PC-3 (cell line): Measurements from ENCODE around the gene DRD2. TPM values are rescaled to one million over a fixed set of nuclear protein-coding genes. Genes with fewer than 3 reads are reported as not detected.

ENCODE experiments used
- ATAC-seq: fragments of 200-7000 bp; cut with Tn5 transposase; 2 replicates; pipeline ENCODE4 v1.9.1; 2020; ENCODE audit warnings: mild to moderate bottlenecking, moderate library complexity
- BruUV-seq: library from RNA; stranded (reverse); fragments of 400-500 nt; replicated peaks from 2 replicates; lab custom pipeline; 2021; lab: Mats Ljungman, UMichigan
- CTCF ChIA-PET: fragments of 300-600 bp; sonication (Branson Sonifier 250); formaldehyde crosslinking; loops from one replicate; lab custom pipeline; 2022; ENCODE audit warnings: antibody characterized with exemption; lab: Charles Lee
- POLR2A ChIA-PET: fragments of 300-600 bp; sonication (Branson Sonifier 250); formaldehyde crosslinking; loops from one replicate; lab custom pipeline; 2022; ENCODE audit warnings: antibody characterized with exemption; ENCODE audit not compliant: unreplicated experiment; lab: Charles Lee
- DNase-seq: peaks from one replicate; pipeline ENCODE4 v3.0.0-alpha.2; 2015
- H2AFZ ChIP-seq: fragments of 300-600 bp; sonication (generic); 2 replicates; pipeline ENCODE4 v1.6.0; 2016; ENCODE audit warnings: antibody characterized with exemption, low read length
- H3F3A ChIP-seq: fragments of 300-600 bp; sonication (generic); one replicate; pipeline ENCODE4 v1.6.0; 2017; ENCODE audit warnings: antibody characterized with exemption, low read length, control low read depth, mild to moderate bottlenecking; ENCODE audit not compliant: unreplicated experiment
- H3K27ac ChIP-seq: fragments of 300-600 bp; sonication (generic); 2 replicates; pipeline ENCODE4 v1.5.1; 2016; ENCODE audit warnings: mild to moderate bottlenecking, low read length
- H3K27me3 ChIP-seq: fragments of 300-600 bp; sonication (generic); 2 replicates; pipeline ENCODE4 v1.6.1; 2016; ENCODE audit warnings: low read length, mixed read lengths
- H3K36me3 ChIP-seq: fragments of 300-600 bp; sonication (generic); 2 replicates; pipeline ENCODE4 v1.6.1; 2016; ENCODE audit warnings: low read depth, mixed run types, low read length, mixed read lengths
- H3K4me1 ChIP-seq: fragments of 300-600 bp; sonication (generic); 2 replicates; pipeline ENCODE4 v1.5.1; 2016; ENCODE audit warnings: low read length; ENCODE audit not compliant: insufficient read depth
- H3K4me2 ChIP-seq: fragments of 300-600 bp; sonication (generic); 2 replicates; pipeline ENCODE4 v1.6.0; 2016; ENCODE audit warnings: low read length
- H3K4me3 ChIP-seq: fragments of 300-600 bp; sonication (generic); 2 replicates; pipeline ENCODE4 v1.5.1; 2016; ENCODE audit warnings: mild to moderate bottlenecking, low read length, mixed read lengths
- H3K79me2 ChIP-seq: fragments of 300-600 bp; sonication (generic); 2 replicates; pipeline ENCODE4 v1.6.1; 2017; ENCODE audit warnings: low read length, mixed read lengths
- H3K9ac ChIP-seq: fragments of 300-600 bp; sonication (generic); 2 replicates; pipeline ENCODE4 v1.6.0; 2016; ENCODE audit warnings: mild to moderate bottlenecking, low read length
- H3K9me2 ChIP-seq: fragments of 300-600 bp; sonication (generic); replicated peaks from 2 replicates; pipeline ENCODE4 v1.6.1; 2016; ENCODE audit warnings: mixed run types, low read length, mixed read lengths
- H3K9me3 ChIP-seq: fragments of 300-600 bp; sonication (generic); 2 replicates; pipeline ENCODE4 v1.6.1; 2016; ENCODE audit warnings: low read length, mixed read lengths
- H4K20me1 ChIP-seq: fragments of 300-600 bp; sonication (generic); 2 replicates; pipeline ENCODE4 v1.6.1; 2016; ENCODE audit warnings: low read length, mixed read lengths
- CTCF ChIP-seq: fragments of 300-600 bp; sonication (generic); conservative IDR thresholded peaks from 2 replicates; pipeline ENCODE4 v1.5.1; 2017; ENCODE audit warnings: antibody characterized with exemption, low read depth, mild to moderate bottlenecking, low read length
- EZH2 ChIP-seq: fragments of 300-600 bp; sonication (generic); IDR thresholded peaks from one replicate; pipeline ENCODE4 v1.6.1; 2017; ENCODE audit warnings: antibody characterized with exemption, mild to moderate bottlenecking, low read length; ENCODE audit not compliant: unreplicated experiment
- EZH2phosphoT487 ChIP-seq: fragments of 300-600 bp; sonication (generic); IDR thresholded peaks from 2 replicates; pipeline ENCODE4 v1.6.1; 2018; ENCODE audit warnings: mild to moderate bottlenecking, antibody characterized with exemption, low read length, borderline replicate concordance
- intact Hi-C: fragments of 100-400 bp; cut with micrococcal nuclease; formaldehyde crosslinking; loops from 2 replicates; pipeline ENCODE4 v1.9.0; 2023
- total RNA-seq: library from RNA; depleted of rRNA; stranded (reverse); fragments of >200 nt; gene quantifications from 2 replicates; pipeline ENCODE4 v1.2.3, GENCODE V29; 2014

DRD2 gene
- total RNA-seq, 1 experiment from 2014 or later, result not detected

GRCh38 chr11:113419454-113420003 is 55.7 kb downstream of the DRD2 start:
- H2AFZ ChIP-seq, result no peak overlapping the region
- TF ChIP-seq CTCF (no peak), EZH2 (no peak), EZH2phosphoT487 (no peak)
- no peak overlapping the region for H3K4me3 ChIP-seq
- ChIA-PET CTCF (no interaction called here), POLR2A (no interaction called here)
- no TSS peak for BruUV-seq
- H3F3A ChIP-seq, result no peaks in the 10 kb centered on the region
- H3K4me1 ChIP-seq, result peaks cover 11% of the 10 kb centered on the region
- ATAC-seq, result no peak
- DNase-seq, result no peak
- intact Hi-C loops, result no loop called here
- no peak overlapping the region for H3K9ac ChIP-seq
- H3K4me2 ChIP-seq, result no peak overlapping the region
- H3K9me2 ChIP-seq, result no peaks in the 10 kb centered on the region
- no peaks in the 10 kb centered on the region for H4K20me1 ChIP-seq
- H3K27ac ChIP-seq, result no peak overlapping the region
- no peaks in the 10 kb centered on the region for H3K79me2 ChIP-seq
- no peaks in the 10 kb centered on the region for H3K36me3 ChIP-seq
- H3K27me3 ChIP-seq, result peaks cover 6% of the 10 kb centered on the region; the same call in 1 of the 2 replicates
- no peaks in the 10 kb centered on the region for H3K9me3 ChIP-seq

GRCh38 chr11:113417428-113417827 is 57.8 kb downstream of the DRD2 start:
- Histone ChIP-seq H3K9ac (no peak overlapping the region), H3K9me2 (no peaks in the 10 kb centered on the region), H3K79me2 (no peaks in the 10 kb centered on the region), H4K20me1 (no peaks in the 10 kb centered on the region), H3K9me3 (no peaks in the 10 kb centered on the region), H3F3A (no peaks in the 10 kb centered on the region), H3K27ac (no peak overlapping the region), H3K4me2 (peak overlapping the region; percentile 12), H3K4me3 (no peak overlapping the region), H3K36me3 (no peaks in the 10 kb centered on the region), H3K4me1 (peaks cover 11% of the 10 kb centered on the region), H2AFZ (no peak overlapping the region), H3K27me3 (peaks cover 6% of the 10 kb centered on the region; the same call in 1 of the 2 replicates)
- TF ChIP-seq EZH2 (no peak), CTCF (no peak)
- ATAC-seq, result no peak
- intact Hi-C loops, result no loop called here
- DNase-seq, result no peak
- BruUV-seq, result no TSS peak
- ChIA-PET POLR2A (no interaction called here), CTCF (no interaction called here)

- H3K4me1 ChIP-seq, result peaks cover 11% of the 10 kb centered on the region
- DNase-seq (no peak), ATAC-seq (no peak)
- BruUV-seq, result no TSS peak
- peaks cover 3% of the 10 kb centered on the region; the same call in 1 of the 2 replicates for H3K27me3 ChIP-seq
- H3K9ac ChIP-seq, result no peak overlapping the region
- no peak overlapping the region for H3K4me3 ChIP-seq
- POLR2A ChIA-PET, result no interaction called here
- H3K9me3 ChIP-seq, result no peaks in the 10 kb centered on the region
- no peak overlapping the region for H3K4me2 ChIP-seq
- no peak overlapping the region for H2AFZ ChIP-seq
- no peaks in the 10 kb centered on the region for H3K9me2 ChIP-seq
- H3F3A ChIP-seq, result no peaks in the 10 kb centered on the region
- H3K36me3 ChIP-seq, result no peaks in the 10 kb centered on the region
- no peak overlapping the region for H3K27ac ChIP-seq
- CTCF ChIA-PET, result no interaction called here
- H3K79me2 ChIP-seq, result no peaks in the 10 kb centered on the region
- H4K20me1 ChIP-seq, result no peaks in the 10 kb centered on the region
- TF ChIP-seq EZH2phosphoT487 (no peak), CTCF (no peak), EZH2 (no peak)
- intact Hi-C loops, result no loop called here
Observed at GRCh38 chr11:113415343-113415742, 59.9 kb downstream of the DRD2 start.
